Astrocyte (in vitro differentiated cells and primary cell): ENCODE data around the gene OR2T34.
"Not testable (repeated sequence)": the region's sequence is repeated elsewhere in the genome, so short reads cannot be mapped to it uniquely, and the experiment has no call there.

Experiments used
- EZH2 ChIP-seq: IDR thresholded peaks from 2 replicates; pipeline ENCODE4 v1.6.1; 2012; ENCODE audit warnings: mild to moderate bottlenecking, low read length, inconsistent platforms; ENCODE audit not compliant: insufficient read depth
- TF ChIP-seq, protein P1 (sequence below): IDR thresholded peaks from 2 replicates; pipeline ENCODE4 v1.5.1; 2011; ENCODE audit warnings: low read depth, mild to moderate bottlenecking, inconsistent platforms, low read length, moderate library complexity; ENCODE audit not compliant: insufficient read depth

DNA sequence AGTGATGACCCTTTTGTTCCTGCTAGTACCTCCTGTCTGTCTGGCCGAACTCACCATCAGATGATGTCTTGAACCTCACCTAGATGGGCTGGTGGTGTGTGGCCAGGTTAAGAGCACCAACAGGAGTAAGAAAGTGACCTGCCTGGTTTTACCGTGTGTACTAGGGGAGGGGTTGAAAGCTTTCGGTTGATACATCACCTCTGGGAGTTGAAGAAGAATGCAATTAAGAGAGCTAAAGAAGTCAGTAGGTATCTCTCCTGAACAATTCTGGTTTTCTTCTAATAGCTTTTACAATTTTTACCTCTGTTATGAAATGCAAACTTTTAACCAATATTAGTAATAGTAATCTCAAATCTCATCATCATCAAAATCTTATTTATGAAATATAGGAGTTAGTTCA lies 11.9 kb downstream of the OR2T34 start, which contains the start of gene OR2T29:
- TF ChIP-seq, protein P1, sequence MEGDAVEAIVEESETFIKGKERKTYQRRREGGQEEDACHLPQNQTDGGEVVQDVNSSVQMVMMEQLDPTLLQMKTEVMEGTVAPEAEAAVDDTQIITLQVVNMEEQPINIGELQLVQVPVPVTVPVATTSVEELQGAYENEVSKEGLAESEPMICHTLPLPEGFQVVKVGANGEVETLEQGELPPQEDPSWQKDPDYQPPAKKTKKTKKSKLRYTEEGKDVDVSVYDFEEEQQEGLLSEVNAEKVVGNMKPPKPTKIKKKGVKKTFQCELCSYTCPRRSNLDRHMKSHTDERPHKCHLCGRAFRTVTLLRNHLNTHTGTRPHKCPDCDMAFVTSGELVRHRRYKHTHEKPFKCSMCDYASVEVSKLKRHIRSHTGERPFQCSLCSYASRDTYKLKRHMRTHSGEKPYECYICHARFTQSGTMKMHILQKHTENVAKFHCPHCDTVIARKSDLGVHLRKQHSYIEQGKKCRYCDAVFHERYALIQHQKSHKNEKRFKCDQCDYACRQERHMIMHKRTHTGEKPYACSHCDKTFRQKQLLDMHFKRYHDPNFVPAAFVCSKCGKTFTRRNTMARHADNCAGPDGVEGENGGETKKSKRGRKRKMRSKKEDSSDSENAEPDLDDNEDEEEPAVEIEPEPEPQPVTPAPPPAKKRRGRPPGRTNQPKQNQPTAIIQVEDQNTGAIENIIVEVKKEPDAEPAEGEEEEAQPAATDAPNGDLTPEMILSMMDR = not testable (repeated sequence)
- TF ChIP-seq EZH2 = not testable (repeated sequence)
